HPDE6-E6E7 (cell line): Measurements from ENCODE around the gene ATF5.
"Not testable (repeated sequence)": the region's sequence is repeated elsewhere in the genome, so short reads cannot be mapped to it uniquely, and the experiment has no call there.

Source experiments
- DNase-seq: peaks from one replicate; pipeline ENCODE4 v3.0.0; 2011; ENCODE audit warnings: missing footprints; ENCODE audit errors: extremely low spot score

ATF5 gene

GRCh38 chr19:49923055-49924003 is 5.7 kb upstream of the ATF5 start:
- DNase-seq, result no peak

- no peak for DNase-seq
Measured at GRCh38 chr19:49924004-49924880, 4.8 kb upstream of the ATF5 start.

- DNase-seq, result not testable (repeated sequence)
Measured at GRCh38 chr19:49924881-49925210, 4.2 kb upstream of the ATF5 start.

- DNase-seq, result no peak
Measured at GRCh38 chr19:49925486-49925885, 3.5 kb upstream of the ATF5 start.

DNA sequence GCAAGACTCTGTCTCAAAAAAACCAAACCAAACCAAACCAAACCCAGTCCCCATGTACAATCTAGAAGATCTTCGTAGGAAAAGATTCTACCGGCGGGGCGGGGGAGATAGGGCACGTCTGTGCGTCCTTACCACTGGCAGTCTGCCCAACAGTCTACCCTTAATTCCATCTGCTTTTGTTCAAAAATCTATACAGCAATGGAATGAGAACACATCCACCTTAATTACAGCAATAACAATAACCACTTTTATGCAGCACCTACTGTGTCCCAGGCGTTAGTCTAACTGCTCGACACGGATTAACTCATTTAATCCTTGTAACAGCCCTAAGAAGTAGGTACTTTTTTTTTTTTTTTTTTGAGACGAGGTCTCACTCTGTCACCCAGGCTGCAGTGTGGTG is 2.5 kb upstream of the ATF5 start:
- no peak for DNase-seq

DNA sequence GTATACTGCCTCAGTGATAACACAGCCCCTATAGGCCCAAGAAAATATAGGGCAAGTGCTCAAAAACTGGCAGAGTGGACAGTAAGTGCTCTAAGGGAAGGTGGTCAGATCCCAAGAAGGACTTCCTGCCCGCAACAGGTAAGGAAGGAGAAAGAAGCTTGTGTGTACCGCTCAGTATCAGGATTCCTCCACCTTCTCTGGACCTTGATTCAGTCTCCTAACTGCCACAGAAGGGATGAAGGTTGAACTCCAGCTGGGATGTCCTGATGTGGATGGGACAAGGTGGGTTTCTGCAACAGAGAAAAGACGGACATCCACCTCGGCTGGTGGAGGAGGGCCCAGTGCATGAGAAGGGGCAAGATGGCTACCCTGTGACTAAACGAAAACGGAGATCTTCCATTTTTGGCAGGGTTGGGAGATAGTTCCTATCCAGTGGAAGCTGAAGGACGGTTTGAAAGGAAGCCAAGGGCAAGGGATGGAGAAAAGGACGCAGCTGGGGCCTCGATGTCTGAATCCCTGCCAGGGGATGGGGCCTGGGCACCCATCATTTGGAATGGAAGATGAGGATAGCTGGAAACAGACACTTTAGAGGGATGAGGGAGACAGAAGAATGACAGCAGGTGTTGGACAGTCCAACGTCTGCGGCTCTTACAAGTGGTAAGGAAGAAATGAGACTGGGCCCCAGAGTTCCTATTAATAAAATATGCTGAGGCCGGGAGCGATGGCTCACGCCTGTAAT is 1.3 kb upstream of the ATF5 start:
- DNase-seq, result no peak

GRCh38 chr19:49929611-49930482 is 842 bp downstream of the ATF5 start:
- DNase-seq, result peak; percentile 78

GRCh38 chr19:49930483-49931011 is 1.5 kb downstream of the ATF5 start:
- DNase-seq, result no peak

DNA sequence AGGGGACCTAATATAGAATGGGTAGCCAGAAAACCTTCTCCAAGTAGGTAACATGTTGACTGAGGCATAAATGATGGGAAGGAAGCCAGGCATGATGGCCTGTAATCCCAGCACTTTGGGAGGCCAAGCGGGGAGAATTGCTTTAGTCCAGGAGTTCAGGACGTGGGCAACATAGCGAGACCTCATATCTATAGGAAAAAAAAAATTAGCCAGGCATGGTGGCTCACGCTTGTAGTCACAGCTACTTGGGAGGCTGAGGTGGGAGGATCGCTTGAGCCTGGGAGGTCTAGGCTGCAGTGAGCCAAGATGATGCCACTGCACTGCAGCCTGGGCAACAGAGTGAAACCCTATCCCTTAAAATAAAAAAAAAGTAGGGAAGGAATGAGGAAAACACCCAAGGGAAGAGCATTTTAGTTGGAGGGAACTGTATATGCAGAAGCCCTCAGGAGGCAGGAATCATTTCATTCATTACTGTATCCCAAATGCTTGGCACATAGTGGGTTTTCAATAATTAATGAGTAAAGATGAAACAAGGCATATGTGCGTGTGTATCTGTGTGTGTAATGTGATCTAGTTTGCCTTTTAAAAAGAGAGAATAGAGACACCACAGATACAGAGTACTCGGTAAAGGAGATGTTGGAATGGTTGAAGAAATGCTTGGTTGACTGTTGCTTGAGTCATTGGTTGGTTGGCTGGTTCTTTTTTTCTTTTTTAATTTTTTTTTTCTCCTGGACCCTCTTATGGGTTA is 2.5 kb downstream of the ATF5 start:
- DNase-seq, result no peak

GRCh38 chr19:49932041-49932451 is 3.0 kb downstream of the ATF5 start:
- DNase-seq, result peak; percentile 90

DNA sequence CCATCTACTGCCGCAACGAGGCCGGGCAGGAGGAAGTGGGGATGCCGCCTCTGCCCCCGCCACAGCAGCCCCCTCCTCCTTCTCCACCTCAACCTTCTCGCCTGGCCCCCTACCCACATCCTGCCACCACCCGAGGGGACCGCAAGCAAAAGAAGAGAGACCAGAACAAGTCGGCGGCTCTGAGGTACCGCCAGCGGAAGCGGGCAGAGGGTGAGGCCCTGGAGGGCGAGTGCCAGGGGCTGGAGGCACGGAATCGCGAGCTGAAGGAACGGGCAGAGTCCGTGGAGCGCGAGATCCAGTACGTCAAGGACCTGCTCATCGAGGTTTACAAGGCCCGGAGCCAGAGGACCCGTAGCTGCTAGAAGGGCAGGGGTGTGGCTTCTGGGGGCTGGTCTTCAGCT is 3.7 kb downstream of the ATF5 start:
- no peak for DNase-seq

DNA sequence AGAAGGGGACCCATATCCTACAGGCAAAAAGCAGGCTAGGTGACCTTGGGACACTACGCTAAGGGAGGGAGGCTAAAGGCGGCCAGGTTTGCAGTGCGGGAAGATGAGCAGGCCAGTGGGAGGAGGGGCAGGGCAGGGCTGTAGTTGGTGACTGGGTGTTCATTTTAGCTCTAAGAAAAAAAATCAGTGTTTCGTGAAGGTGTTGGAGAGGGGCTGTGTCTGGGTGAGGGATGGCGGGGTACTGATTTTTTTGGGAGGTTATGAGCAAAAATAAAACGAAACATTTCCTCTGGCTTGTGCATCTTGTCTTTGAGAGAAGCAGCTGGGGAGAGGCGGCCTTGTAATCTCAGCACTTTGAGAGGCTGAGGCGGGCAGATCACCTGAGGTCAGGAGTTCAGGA is 4.6 kb downstream of the ATF5 start:
- no peak for DNase-seq

DNA sequence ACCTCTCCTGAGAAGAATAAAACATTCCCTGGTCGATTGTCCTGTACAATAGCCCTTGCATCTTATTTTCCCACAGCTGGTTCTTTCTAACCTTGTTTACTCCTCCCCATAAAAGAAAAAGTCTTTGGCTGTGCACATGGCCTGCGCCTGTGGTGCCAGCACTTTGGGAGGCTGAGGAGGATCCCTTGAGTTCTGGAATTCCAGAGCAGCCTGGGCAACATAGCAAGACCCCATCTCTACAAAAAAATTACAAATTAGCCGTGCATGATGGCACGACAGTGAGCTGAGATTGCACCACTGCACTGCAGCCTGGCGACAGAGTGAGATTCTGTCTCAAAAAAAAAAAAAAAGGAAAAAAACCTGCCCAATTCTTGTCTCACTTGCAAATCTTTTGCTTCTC is 7.5 kb downstream of the ATF5 start:
- DNase-seq, result no peak

DNA sequence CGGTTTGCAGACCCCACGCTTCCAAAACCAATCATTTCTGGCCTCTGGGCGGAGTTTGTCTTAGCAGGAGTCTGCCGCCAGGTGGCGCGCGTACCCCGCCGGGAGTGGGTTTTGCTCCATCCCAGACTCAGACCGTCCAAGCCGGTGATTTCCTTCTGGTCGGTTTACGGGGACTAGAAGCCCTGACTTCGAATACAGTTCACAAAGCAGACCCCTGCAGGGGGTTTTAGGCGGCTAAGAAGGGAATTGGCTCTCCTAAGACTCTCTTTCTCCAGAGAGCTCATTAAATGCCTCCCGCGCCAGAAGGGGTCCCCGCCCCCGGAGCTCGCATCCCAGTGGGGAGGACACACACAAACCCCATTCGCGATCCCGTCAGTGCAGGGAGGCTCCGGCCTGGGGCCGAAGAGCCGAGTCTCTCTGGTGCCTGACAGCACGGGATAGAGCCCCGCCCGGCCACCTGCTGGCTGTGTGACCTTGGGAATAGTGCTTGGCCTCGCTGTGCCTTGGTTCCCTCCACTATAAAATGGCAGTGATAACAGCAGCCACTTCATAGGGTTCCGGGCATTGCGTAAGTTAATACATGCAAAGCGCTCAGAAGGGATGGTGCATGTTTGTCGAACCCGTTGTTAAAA is 8.9 kb downstream of the ATF5 start:
- DNase-seq, result peak; percentile 69

GRCh38 chr19:49938662-49939061 is 9.7 kb downstream of the ATF5 start:
- no peak for DNase-seq

DNA sequence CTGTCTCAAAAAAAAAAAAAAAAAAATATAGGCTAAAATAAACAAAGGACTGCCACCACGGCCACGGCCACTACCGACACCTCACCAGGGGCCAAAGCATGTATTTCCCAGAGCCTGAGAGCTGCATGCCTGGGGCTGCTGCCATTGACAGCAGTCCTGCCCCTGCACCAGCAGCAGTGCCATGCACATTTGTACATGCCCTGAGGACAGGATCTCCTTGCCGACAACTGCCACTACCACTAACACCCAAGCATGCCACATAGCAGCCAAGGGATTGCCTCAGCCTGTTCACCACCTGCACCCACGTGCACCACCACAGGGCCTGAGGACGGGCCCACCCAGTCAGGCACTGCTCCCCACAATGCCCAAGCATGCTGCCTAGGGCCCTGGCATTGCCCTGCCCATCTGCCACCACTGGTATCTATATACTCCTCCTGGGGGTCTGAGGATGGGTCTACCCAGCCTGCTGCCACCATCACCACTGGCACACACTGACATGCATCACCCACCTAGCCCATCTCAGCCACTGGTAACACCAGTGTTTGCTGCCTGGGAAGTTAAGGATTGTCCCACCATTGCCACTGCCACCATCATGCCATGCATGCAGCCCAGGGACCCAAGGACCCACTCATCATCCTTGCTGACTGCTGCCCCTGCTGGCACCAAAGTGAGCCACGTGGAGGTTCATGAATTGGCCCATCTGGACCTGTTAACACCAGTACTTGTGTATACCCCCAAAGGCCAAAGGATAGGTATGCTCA is 10.9 kb downstream of the ATF5 start:
- no peak for DNase-seq

DNA sequence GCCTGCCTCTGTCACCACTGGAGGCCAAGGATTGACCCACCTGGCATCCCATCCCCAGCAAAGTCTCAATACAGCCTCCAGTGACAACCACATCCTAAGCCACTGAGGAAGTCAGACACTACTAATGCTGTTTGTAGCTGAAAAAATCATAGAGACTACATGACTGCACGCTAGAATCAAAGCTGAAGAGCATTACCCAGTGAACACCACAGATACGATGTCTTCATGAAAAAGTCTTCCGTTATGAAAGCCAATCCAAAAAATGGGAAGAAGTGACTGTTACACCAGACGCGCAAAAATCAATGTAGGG is 11.4 kb downstream of the ATF5 start:
- DNase-seq, result no peak

DNA sequence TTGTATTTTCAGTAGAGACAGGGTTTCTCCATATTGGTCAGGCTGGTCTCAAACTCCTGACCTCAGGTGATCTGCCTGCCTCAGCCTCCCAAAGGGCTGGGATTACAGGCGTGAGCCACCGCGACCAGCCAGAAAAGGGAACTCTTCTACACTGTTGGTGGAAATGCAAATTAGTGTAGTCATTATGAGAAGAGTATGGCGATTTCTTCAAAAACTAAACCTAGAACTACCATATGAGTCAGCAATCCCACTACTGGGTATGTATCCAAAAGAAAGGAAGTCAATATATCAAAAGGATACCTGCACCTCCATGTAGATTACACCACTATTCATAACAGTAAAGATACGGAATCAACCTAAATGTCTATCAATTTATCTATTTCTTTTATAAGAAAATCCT is 15.6 kb downstream of the ATF5 start:
- not testable (repeated sequence) for DNase-seq

GRCh38 chr19:49946415-49946814 is 17.4 kb downstream of the ATF5 start:
- no peak for DNase-seq
